ENCODE results near the gene CELF3. TPM values are rescaled to one million over a fixed set of nuclear protein-coding genes. Genes with fewer than 3 reads are reported as not detected.

Gene CELF3
- total RNA-seq, 1 experiment from 2014 or later, result 0.42 TPM

DNA sequence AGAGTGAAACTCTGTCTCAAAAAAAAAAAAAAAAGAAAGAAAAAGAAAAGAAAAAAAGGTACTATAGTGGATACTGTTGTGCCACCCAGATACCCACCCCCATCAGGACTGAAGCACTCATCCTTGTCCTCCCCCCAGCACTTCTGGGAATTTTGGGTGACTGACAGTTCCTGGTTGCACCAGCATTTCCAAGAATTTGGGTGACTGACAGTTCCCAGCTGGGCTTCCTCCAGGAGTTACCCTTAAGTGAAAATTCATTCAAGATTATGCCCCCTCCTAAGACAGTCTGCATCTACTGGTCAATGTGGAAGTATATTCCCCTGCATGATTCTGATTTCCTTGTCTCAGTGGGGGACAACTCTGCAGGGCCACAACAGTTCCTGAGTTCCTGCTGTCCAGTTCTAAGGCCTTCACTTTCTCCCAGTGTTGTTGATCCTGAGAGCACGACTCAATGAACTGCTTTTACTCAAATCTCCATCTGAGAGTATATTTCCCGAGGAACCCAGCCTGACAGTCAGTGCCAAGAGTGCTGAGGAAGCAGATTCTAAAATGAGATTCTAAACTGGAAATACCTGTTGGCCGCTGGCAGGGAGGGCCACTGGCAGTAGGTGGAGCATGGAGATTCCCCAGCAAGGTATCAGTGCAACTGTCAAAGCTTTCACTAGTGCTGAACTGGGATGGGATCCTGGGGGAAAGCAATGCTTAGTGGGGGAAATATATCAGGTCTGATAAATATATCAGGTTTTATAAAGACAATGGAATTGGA is 23.2 kb upstream of the CELF3 start:
- peaks cover 5% of the 10 kb centered on the region for H3K27me3 Mint-ChIP-seq (ENCODE audit: low read depth)
- peaks cover 9% of the 10 kb centered on the region for H3K4me1 Mint-ChIP-seq
- ATAC-seq (no peak), DNase-seq (ENCODE audit: low spot score) (no peak)
- ChIA-PET POLR2A (no interaction called here), CTCF (interaction anchor here (1.5 kb wide), 1 partner anchor 97 kb away, joined by 6 read pairs; no protein-coding TSS in a partner anchor)
- TF ChIP-seq, protein P1, sequence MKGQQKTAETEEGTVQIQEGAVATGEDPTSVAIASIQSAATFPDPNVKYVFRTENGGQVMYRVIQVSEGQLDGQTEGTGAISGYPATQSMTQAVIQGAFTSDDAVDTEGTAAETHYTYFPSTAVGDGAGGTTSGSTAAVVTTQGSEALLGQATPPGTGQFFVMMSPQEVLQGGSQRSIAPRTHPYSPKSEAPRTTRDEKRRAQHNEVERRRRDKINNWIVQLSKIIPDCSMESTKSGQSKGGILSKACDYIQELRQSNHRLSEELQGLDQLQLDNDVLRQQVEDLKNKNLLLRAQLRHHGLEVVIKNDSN (CRISPR knock-in tag; IDR thresholded peaks at IDR 0.05), result no peak
- TF ChIP-seq ZNF671 (CRISPR knock-in tag; IDR thresholded peaks at IDR 0.05) (no peak), ZNF263 (CRISPR knock-in tag; IDR thresholded peaks at IDR 0.05; ENCODE audit: low read depth) (no peak), ZNF423 (CRISPR knock-in tag; IDR thresholded peaks at IDR 0.05) (no peak), RORB (CRISPR knock-in tag; IDR thresholded peaks at IDR 0.05) (no peak), ZNF317 (CRISPR knock-in tag; IDR thresholded peaks at IDR 0.05; ENCODE audit: borderline replicate concordance, low read depth) (no peak), PRRX2 (CRISPR knock-in tag; IDR thresholded peaks at IDR 0.05) (no peak), NR3C1 (CRISPR knock-in tag; conservative IDR thresholded peaks at IDR 0.05; ENCODE audit: low read depth) (no peak), FOXK1 (CRISPR knock-in tag; IDR thresholded peaks at IDR 0.05) (no peak), ZNF396 (CRISPR knock-in tag; IDR thresholded peaks at IDR 0.05; ENCODE audit: borderline replicate concordance) (no peak), ZNF138 (CRISPR knock-in tag; conservative IDR thresholded peaks at IDR 0.05) (no peak)
- TF ChIP-seq, protein P2, sequence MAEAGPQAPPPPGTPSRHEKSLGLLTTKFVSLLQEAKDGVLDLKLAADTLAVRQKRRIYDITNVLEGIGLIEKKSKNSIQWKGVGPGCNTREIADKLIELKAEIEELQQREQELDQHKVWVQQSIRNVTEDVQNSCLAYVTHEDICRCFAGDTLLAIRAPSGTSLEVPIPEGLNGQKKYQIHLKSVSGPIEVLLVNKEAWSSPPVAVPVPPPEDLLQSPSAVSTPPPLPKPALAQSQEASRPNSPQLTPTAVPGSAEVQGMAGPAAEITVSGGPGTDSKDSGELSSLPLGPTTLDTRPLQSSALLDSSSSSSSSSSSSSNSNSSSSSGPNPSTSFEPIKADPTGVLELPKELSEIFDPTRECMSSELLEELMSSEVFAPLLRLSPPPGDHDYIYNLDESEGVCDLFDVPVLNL (CRISPR knock-in tag; IDR thresholded peaks at IDR 0.05; ENCODE audit: borderline replicate concordance, low read depth), result no peak
- TF ChIP-seq, protein P3, sequence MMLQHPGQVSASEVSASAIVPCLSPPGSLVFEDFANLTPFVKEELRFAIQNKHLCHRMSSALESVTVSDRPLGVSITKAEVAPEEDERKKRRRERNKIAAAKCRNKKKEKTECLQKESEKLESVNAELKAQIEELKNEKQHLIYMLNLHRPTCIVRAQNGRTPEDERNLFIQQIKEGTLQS (CRISPR knock-in tag; conservative IDR thresholded peaks at IDR 0.05), result no peak
- TF ChIP-seq, protein P4, sequence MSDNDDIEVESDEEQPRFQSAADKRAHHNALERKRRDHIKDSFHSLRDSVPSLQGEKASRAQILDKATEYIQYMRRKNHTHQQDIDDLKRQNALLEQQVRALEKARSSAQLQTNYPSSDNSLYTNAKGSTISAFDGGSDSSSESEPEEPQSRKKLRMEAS (CRISPR knock-in tag; IDR thresholded peaks at IDR 0.05), result no peak
- H3K9me3 Mint-ChIP-seq, result peaks cover 25% of the 10 kb centered on the region
- H3K36me3 Mint-ChIP-seq, result peaks cover 19% of the 10 kb centered on the region
- no peak overlapping the region for H3K27ac Mint-ChIP-seq
- no peak overlapping the region for H3K4me3 Mint-ChIP-seq

DNA sequence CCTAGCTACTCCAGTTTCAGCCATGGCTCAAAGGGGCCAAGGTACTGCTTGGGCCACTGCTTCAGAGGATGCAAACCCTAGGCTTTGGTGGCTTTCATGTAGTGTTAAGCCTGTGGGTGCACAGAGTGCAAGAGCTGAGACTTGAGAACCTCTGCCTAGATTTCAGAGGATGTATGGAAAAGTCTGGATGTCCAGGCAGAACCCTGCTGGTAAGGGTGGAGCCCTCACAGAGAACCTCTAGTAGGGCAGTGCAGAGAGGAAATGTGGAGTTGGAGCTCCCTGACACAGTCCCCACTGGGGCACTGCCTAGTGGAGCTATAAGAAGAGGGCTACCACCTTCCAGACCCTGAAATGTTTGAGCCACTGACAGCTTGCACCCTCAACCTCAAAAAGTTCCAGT is 20.9 kb upstream of the CELF3 start:
- TF ChIP-seq ZNF423 (CRISPR knock-in tag; IDR thresholded peaks at IDR 0.05) (no peak), NFATC4 (CRISPR knock-in tag; IDR thresholded peaks at IDR 0.05) (no peak), NR1H2 (CRISPR knock-in tag; IDR thresholded peaks at IDR 0.05) (no peak), EMX1 (CRISPR knock-in tag; IDR thresholded peaks at IDR 0.05) (no peak), RELA (CRISPR knock-in tag; IDR thresholded peaks at IDR 0.05; ENCODE audit: borderline replicate concordance) (no peak), TP53 (CRISPR knock-in tag; IDR thresholded peaks at IDR 0.05) (no peak), RORB (CRISPR knock-in tag; IDR thresholded peaks at IDR 0.05) (no peak), ZBTB21 (CRISPR knock-in tag; IDR thresholded peaks at IDR 0.05; ENCODE audit: borderline replicate concordance) (no peak)
- TF ChIP-seq, protein P5, sequence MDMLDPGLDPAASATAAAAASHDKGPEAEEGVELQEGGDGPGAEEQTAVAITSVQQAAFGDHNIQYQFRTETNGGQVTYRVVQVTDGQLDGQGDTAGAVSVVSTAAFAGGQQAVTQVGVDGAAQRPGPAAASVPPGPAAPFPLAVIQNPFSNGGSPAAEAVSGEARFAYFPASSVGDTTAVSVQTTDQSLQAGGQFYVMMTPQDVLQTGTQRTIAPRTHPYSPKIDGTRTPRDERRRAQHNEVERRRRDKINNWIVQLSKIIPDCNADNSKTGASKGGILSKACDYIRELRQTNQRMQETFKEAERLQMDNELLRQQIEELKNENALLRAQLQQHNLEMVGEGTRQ (CRISPR knock-in tag; IDR thresholded peaks at IDR 0.05), result no peak
- TF ChIP-seq, protein P6, sequence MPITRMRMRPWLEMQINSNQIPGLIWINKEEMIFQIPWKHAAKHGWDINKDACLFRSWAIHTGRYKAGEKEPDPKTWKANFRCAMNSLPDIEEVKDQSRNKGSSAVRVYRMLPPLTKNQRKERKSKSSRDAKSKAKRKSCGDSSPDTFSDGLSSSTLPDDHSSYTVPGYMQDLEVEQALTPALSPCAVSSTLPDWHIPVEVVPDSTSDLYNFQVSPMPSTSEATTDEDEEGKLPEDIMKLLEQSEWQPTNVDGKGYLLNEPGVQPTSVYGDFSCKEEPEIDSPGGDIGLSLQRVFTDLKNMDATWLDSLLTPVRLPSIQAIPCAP (CRISPR knock-in tag; IDR thresholded peaks at IDR 0.05), result no peak
- TF ChIP-seq, protein P7, sequence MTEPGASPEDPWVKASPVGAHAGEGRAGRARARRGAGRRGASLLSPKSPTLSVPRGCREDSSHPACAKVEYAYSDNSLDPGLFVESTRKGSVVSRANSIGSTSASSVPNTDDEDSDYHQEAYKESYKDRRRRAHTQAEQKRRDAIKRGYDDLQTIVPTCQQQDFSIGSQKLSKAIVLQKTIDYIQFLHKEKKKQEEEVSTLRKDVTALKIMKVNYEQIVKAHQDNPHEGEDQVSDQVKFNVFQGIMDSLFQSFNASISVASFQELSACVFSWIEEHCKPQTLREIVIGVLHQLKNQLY (CRISPR knock-in tag; IDR thresholded peaks at IDR 0.05), result no peak
- TF ChIP-seq, protein P8, sequence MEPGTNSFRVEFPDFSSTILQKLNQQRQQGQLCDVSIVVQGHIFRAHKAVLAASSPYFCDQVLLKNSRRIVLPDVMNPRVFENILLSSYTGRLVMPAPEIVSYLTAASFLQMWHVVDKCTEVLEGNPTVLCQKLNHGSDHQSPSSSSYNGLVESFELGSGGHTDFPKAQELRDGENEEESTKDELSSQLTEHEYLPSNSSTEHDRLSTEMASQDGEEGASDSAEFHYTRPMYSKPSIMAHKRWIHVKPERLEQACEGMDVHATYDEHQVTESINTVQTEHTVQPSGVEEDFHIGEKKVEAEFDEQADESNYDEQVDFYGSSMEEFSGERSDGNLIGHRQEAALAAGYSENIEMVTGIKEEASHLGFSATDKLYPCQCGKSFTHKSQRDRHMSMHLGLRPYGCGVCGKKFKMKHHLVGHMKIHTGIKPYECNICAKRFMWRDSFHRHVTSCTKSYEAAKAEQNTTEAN (CRISPR knock-in tag; IDR thresholded peaks at IDR 0.05), result no peak
- TF ChIP-seq, protein P9, sequence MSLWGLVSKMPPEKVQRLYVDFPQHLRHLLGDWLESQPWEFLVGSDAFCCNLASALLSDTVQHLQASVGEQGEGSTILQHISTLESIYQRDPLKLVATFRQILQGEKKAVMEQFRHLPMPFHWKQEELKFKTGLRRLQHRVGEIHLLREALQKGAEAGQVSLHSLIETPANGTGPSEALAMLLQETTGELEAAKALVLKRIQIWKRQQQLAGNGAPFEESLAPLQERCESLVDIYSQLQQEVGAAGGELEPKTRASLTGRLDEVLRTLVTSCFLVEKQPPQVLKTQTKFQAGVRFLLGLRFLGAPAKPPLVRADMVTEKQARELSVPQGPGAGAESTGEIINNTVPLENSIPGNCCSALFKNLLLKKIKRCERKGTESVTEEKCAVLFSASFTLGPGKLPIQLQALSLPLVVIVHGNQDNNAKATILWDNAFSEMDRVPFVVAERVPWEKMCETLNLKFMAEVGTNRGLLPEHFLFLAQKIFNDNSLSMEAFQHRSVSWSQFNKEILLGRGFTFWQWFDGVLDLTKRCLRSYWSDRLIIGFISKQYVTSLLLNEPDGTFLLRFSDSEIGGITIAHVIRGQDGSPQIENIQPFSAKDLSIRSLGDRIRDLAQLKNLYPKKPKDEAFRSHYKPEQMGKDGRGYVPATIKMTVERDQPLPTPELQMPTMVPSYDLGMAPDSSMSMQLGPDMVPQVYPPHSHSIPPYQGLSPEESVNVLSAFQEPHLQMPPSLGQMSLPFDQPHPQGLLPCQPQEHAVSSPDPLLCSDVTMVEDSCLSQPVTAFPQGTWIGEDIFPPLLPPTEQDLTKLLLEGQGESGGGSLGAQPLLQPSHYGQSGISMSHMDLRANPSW (CRISPR knock-in tag; conservative IDR thresholded peaks at IDR 0.05; ENCODE audit: low read depth), result no peak
- TF ChIP-seq, protein P1 (CRISPR knock-in tag; IDR thresholded peaks at IDR 0.05), result no peak
- ChIA-PET POLR2A (no interaction called here), CTCF (interaction anchor here (1.3 kb wide), 1 partner anchor 99 kb away, joined by 3 read pairs; no protein-coding TSS in a partner anchor)
- Mint-ChIP-seq H3K27me3 (ENCODE audit: low read depth) (peaks cover 3% of the 10 kb centered on the region; the same call in 1 of the 2 replicates), H3K36me3 (peaks cover 19% of the 10 kb centered on the region), H3K4me3 (no peak overlapping the region), H3K4me1 (peaks cover 9% of the 10 kb centered on the region), H3K9me3 (peaks cover 25% of the 10 kb centered on the region), H3K27ac (no peak overlapping the region)
- DNase-seq (ENCODE audit: low spot score), result no peak
- no peak for ATAC-seq
